HG03108 (cell line): ENCODE data around the gene GRIN1.
A peak's percentile ranks its signal among the peaks of the same experiment; 100 is the strongest.

ENCODE experiments used
- ATAC-seq: cut with Tn5 transposase; IDR thresholded peaks from one replicate; pipeline ENCODE4 v1.9.1; 2021; ENCODE audit warnings: moderate library complexity; ENCODE audit not compliant: unreplicated experiment

GRIN1 gene

GRCh38 chr9:137145731-137146526 lies 7.0 kb downstream of the GRIN1 start:
- no peak for ATAC-seq

GRCh38 chr9:137146527-137146918 lies 7.6 kb downstream of the GRIN1 start:
- no peak for ATAC-seq

GRCh38 chr9:137147091-137147792 lies 8.3 kb downstream of the GRIN1 start:
- ATAC-seq: no peak

- no peak for ATAC-seq
These were observed 8.8 kb downstream of the GRIN1 start for GRCh38 chr9:137147793-137148160.

- no peak for ATAC-seq
These were observed 9.3 kb downstream of the GRIN1 start for GRCh38 chr9:137148242-137148641.

- ATAC-seq: no peak
These were observed 9.7 kb downstream of the GRIN1 start for GRCh38 chr9:137148661-137149060.

- no peak for ATAC-seq
These were observed 10.4 kb downstream of the GRIN1 start for GRCh38 chr9:137149363-137149762.

- ATAC-seq: peak; percentile 20
These were observed 11.1 kb downstream of the GRIN1 start for GRCh38 chr9:137149942-137150616.

- peak; percentile 36 for ATAC-seq
These were observed 11.9 kb downstream of the GRIN1 start for GRCh38 chr9:137150617-137151457.

- no peak for ATAC-seq
These were observed 14.0 kb downstream of the GRIN1 start for GRCh38 chr9:137152844-137153405.

GRCh38 chr9:137156567-137157375 lies 17.8 kb downstream of the GRIN1 start:
- no peak for ATAC-seq

- ATAC-seq: no peak
These were observed 18.9 kb downstream of the GRIN1 start for GRCh38 chr9:137157618-137158415.

GRCh38 chr9:137158625-137159024 lies 19.7 kb downstream of the GRIN1 start:
- ATAC-seq: no peak

GRCh38 chr9:137159105-137160053 lies 20.4 kb downstream of the GRIN1 start:
- no peak for ATAC-seq

- ATAC-seq: no peak
These were observed 21.1 kb downstream of the GRIN1 start for GRCh38 chr9:137160054-137160425.

GRCh38 chr9:137160716-137161557 lies 22.0 kb downstream of the GRIN1 start:
- no peak for ATAC-seq
